Adrenal gland (tissue), 5 donors: ENCODE results near the gene TMEM215.

Source experiments
- POLR2A ChIP-seq, 2 donors: fragments of 450-650 bp; IDR thresholded peaks; one replicate each; pipeline ENCODE4 v1.6.1; 2017; ENCODE audit warnings: antibody characterized with exemption in 2 of 2, mild to moderate bottlenecking in 2 of 2, moderate library complexity in 1 of 2
- TF ChIP-seq, protein P1 (sequence below), 6 experiments: fragments of 450-650 bp in 4 of 6; fragments of 200-600 bp in 2 of 6; sonication (generic) in 1 of 6; IDR thresholded peaks; 1 replicate in 5 of 6; 2 replicates in 1 of 6; pipeline versions ENCODE4 v1.5.1 to v1.8.0; 2016 to 2021; ENCODE audit warnings: antibody characterized with exemption in 6 of 6, mild to moderate bottlenecking in 2 of 6, moderate library complexity in 1 of 6
- donor health status: DM: no; HTN: no; CAD: no.

DNA sequence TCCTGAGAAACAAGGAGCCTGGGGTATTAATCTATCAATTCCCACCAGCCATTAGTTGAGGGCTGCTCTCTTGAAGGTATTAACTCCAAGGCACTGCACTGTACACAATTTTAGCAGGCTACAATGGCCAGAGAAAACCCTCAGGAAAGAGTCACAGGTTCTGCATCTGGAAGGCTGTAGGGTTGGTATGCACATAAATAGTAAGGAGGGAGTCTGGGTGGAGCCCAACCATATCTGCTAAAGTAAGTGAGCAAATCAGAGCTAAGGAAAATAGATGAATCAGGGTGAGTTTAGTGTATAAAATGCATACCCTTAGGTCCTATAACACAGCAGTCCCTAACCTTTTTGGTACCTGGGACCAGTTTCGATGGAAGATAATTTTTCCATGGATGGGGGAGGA is 18.2 kb downstream of the TMEM215 start:
- TF ChIP-seq POLR2A (IDR thresholded peaks at IDR 0.05), result no peak
- TF ChIP-seq, protein P1, sequence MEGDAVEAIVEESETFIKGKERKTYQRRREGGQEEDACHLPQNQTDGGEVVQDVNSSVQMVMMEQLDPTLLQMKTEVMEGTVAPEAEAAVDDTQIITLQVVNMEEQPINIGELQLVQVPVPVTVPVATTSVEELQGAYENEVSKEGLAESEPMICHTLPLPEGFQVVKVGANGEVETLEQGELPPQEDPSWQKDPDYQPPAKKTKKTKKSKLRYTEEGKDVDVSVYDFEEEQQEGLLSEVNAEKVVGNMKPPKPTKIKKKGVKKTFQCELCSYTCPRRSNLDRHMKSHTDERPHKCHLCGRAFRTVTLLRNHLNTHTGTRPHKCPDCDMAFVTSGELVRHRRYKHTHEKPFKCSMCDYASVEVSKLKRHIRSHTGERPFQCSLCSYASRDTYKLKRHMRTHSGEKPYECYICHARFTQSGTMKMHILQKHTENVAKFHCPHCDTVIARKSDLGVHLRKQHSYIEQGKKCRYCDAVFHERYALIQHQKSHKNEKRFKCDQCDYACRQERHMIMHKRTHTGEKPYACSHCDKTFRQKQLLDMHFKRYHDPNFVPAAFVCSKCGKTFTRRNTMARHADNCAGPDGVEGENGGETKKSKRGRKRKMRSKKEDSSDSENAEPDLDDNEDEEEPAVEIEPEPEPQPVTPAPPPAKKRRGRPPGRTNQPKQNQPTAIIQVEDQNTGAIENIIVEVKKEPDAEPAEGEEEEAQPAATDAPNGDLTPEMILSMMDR (IDR thresholded peaks at IDR 0.05), result no peak
